H1 (cell line): ENCODE results near the gene APOC3. TPM values are rescaled to one million over a fixed set of nuclear protein-coding genes. Genes with fewer than 3 reads are reported as not detected.
A peak's percentile ranks its signal among the peaks of the same experiment; 100 is the strongest.

Experiments used
- CTCF ChIA-PET: fragments of 300-600 bp; sonication (Branson Sonifier 250); formaldehyde crosslinking; loops from one replicate; lab custom pipeline; 2021; ENCODE audit not compliant: partially characterized antibody; lab: Charles Lee
- POLR2A ChIA-PET: fragments of 300-600 bp; sonication (Branson Sonifier 250); formaldehyde crosslinking; loops from one replicate; lab custom pipeline; 2021; ENCODE audit warnings: inconsistent platforms; ENCODE audit not compliant: partially characterized antibody; lab: Charles Lee
- DNase-seq, 2 experiments: peaks; one replicate each; pipeline versions ENCODE4 v3.0.0 to v3.0.0-alpha.2; 2010 to 2022; ENCODE audit warnings: low spot score in 2 of 2, low read depth in 1 of 2, mixed read lengths in 1 of 2
- FAIRE-seq: peaks from 2 replicates; lab custom pipeline; 2011; peaks lifted over from hg19 to GRCh38; lab: Jason Lieb, UNC
- H2AFZ ChIP-seq: 2 replicates; pipeline ENCODE4 v1.8.1; 2012; ENCODE audit warnings: low read length, inconsistent platforms
- H2AK5ac ChIP-seq: 2 replicates; pipeline ENCODE4 v1.6.1; 2013; ENCODE audit warnings: low read depth, low read length
- H2BK120ac ChIP-seq: replicated peaks from 2 replicates; pipeline ENCODE3; 2013; ENCODE audit warnings: low read depth, low read length, inconsistent platforms
- H2BK12ac ChIP-seq: 2 replicates; pipeline ENCODE4 v1.6.1; 2013; ENCODE audit warnings: low read depth, low read length
- H2BK15ac ChIP-seq: 2 replicates; pipeline ENCODE4 v1.6.1; 2013; ENCODE audit warnings: low read length
- H2BK20ac ChIP-seq: 2 replicates; pipeline ENCODE4 v1.6.1; 2013; ENCODE audit warnings: low read length
- H2BK5ac ChIP-seq: 2 replicates; pipeline ENCODE4 v1.6.1; 2013; ENCODE audit warnings: low read depth, low read length
- H3K14ac ChIP-seq: 2 replicates; pipeline ENCODE4 v1.6.1; 2013; ENCODE audit warnings: inconsistent platforms; ENCODE audit not compliant: insufficient read length
- H3K18ac ChIP-seq: 2 replicates; pipeline ENCODE4 v1.6.1; 2013; ENCODE audit warnings: low read length; ENCODE audit errors: extremely low read depth
- H3K23ac ChIP-seq: 2 replicates; pipeline ENCODE4 v1.6.1; 2013; ENCODE audit warnings: inconsistent platforms; ENCODE audit not compliant: insufficient read length
- H3K23me2 ChIP-seq: 2 replicates; pipeline ENCODE4 v1.6.1; 2013; ENCODE audit warnings: low read depth, low read length
- H3K27ac ChIP-seq: 2 replicates; pipeline ENCODE4 v1.6.1; 2011; ENCODE audit warnings: low read depth, low read length, inconsistent platforms
- H3K27me3 ChIP-seq, 4 experiments: replicated peaks in 1 of 4; 1 replicate in 1 of 4; 2 replicates in 3 of 4; pipeline versions ENCODE4 v1.6.1 to v1.8.1; 2011 to 2013; ENCODE audit warnings: low read length in 3 of 4, mild to moderate bottlenecking in 3 of 4, inconsistent platforms in 2 of 4, mixed read lengths in 2 of 4, moderate library complexity in 1 of 4; ENCODE audit not compliant: control insufficient read depth in 3 of 4, insufficient read depth in 3 of 4; ENCODE audit errors: extremely low read depth in 1 of 4
- H3K36me3 ChIP-seq, 4 experiments: 2 replicates each; pipeline versions ENCODE4 v1.6.1 to v1.8.1; 2011 to 2013; ENCODE audit warnings: mild to moderate bottlenecking in 4 of 4, low read length in 3 of 4, moderate library complexity in 2 of 4, control low read depth in 1 of 4, inconsistent platforms in 1 of 4; ENCODE audit not compliant: insufficient read depth in 4 of 4, control insufficient read depth in 2 of 4
- H3K4ac ChIP-seq: replicated peaks from 2 replicates; pipeline ENCODE3; 2013; ENCODE audit warnings: low read length, low read depth, mixed read lengths, inconsistent platforms; ENCODE audit not compliant: insufficient read length
- H3K4me1 ChIP-seq, 4 experiments: replicated peaks in 1 of 4; 1 replicate in 1 of 4; 2 replicates in 3 of 4; pipeline versions ENCODE4 v1.6.1 to v1.8.1; 2011 to 2013; ENCODE audit warnings: low read length in 3 of 4, inconsistent platforms in 2 of 4, mixed read lengths in 1 of 4; ENCODE audit not compliant: insufficient read depth in 4 of 4, control insufficient read depth in 3 of 4
- H3K4me2 ChIP-seq, 2 experiments: 2 replicates each; pipeline versions ENCODE4 v1.6.1 to v1.8.1; 2011 to 2013; ENCODE audit warnings: low read depth in 2 of 2, low read length in 2 of 2, control low read depth in 1 of 2, inconsistent platforms in 1 of 2, mild to moderate bottlenecking in 1 of 2; ENCODE audit not compliant: insufficient read depth in 1 of 2
- H3K4me3 ChIP-seq, 4 experiments: fragments of 200-600, 300-600 bp in 1 of 4; sonication (generic), shearing (Covaris generic), sonication (Bioruptor Twin) in 1 of 4; 2 replicates each; pipeline versions ENCODE4 v1.5.1 to v1.8.1; 2011 to 2016; ENCODE audit warnings: low read length in 4 of 4, low read depth in 3 of 4, control low read depth in 2 of 4, inconsistent platforms in 2 of 4, mild to moderate bottlenecking in 2 of 4, mixed read lengths in 1 of 4, moderate library complexity in 1 of 4; ENCODE audit not compliant: insufficient read depth in 2 of 4; ENCODE audit errors: extremely low read depth in 1 of 4
- H3K56ac ChIP-seq: replicated peaks from 2 replicates; pipeline ENCODE3; 2013; ENCODE audit warnings: low read depth, mild to moderate bottlenecking, mixed read lengths, low read length, inconsistent platforms; ENCODE audit not compliant: insufficient read length
- H3K79me1 ChIP-seq: 2 replicates; pipeline ENCODE4 v1.6.1; 2013; ENCODE audit warnings: low read depth, low read length, control low read depth
- H3K79me2 ChIP-seq, 2 experiments: 2 replicates each; pipeline versions ENCODE4 v1.6.1 to v1.8.1; 2012 to 2013; ENCODE audit warnings: low read length in 2 of 2, mild to moderate bottlenecking in 2 of 2, inconsistent platforms in 1 of 2; ENCODE audit not compliant: insufficient read depth in 2 of 2, control insufficient read depth in 1 of 2
- H3K9ac ChIP-seq, 4 experiments: replicated peaks in 1 of 4; 1 replicate in 1 of 4; 2 replicates in 3 of 4; pipeline versions ENCODE4 v1.6.1 to v1.8.1; 2011 to 2013; ENCODE audit warnings: low read depth in 3 of 4, low read length in 3 of 4, control low read depth in 2 of 4, mild to moderate bottlenecking in 2 of 4, moderate library complexity in 2 of 4, inconsistent platforms in 1 of 4; ENCODE audit errors: extremely low read depth in 1 of 4
- H3K9me3 ChIP-seq, 2 experiments: 2 replicates each; pipeline versions ENCODE4 v1.6.1 to v1.8.1; 2012 to 2013; ENCODE audit warnings: mild to moderate bottlenecking in 2 of 2, moderate library complexity in 2 of 2, control low read depth in 1 of 2, inconsistent platforms in 1 of 2, low read depth in 1 of 2, low read length in 1 of 2, mixed read lengths in 1 of 2; ENCODE audit not compliant: insufficient read depth in 2 of 2
- H4K20me1 ChIP-seq, 2 experiments: replicated peaks in 1 of 2; 2 replicates each; pipeline versions ENCODE3 to v1.8.1; 2011 to 2013; ENCODE audit warnings: inconsistent platforms in 2 of 2, low read length in 2 of 2, mild to moderate bottlenecking in 1 of 2; ENCODE audit not compliant: insufficient read depth in 2 of 2, control insufficient read depth in 1 of 2
- H4K5ac ChIP-seq: 2 replicates; pipeline ENCODE4 v1.6.1; 2013; ENCODE audit warnings: low read length, low read depth, mixed read lengths, inconsistent platforms; ENCODE audit not compliant: insufficient read length
- H4K8ac ChIP-seq: 2 replicates; pipeline ENCODE4 v1.8.0; 2013; ENCODE audit warnings: mild to moderate bottlenecking, moderate library complexity, low read length, inconsistent platforms; ENCODE audit not compliant: insufficient read depth; ENCODE audit errors: extremely low read depth
- H4K91ac ChIP-seq: replicated peaks from 2 replicates; pipeline ENCODE3; 2013; ENCODE audit warnings: low read length, mixed read lengths, inconsistent platforms; ENCODE audit not compliant: insufficient read length
- ATF3 ChIP-seq: IDR thresholded peaks from 2 replicates; pipeline ENCODE4 v1.6.1; 2011; ENCODE audit warnings: low read depth, mild to moderate bottlenecking, low read length; ENCODE audit not compliant: insufficient read depth
- BCL11A ChIP-seq, 2 experiments: IDR thresholded peaks; one replicate each; pipeline ENCODE4 v1.6.1; 2011; ENCODE audit warnings: low read depth in 2 of 2, low read length in 2 of 2, mild to moderate bottlenecking in 2 of 2
- BRCA1 ChIP-seq: IDR thresholded peaks from 2 replicates; pipeline ENCODE4 v1.6.1; 2012; ENCODE audit warnings: low read depth, low read length, improper control_type of control experiment
- CREB1 ChIP-seq: IDR thresholded peaks from 2 replicates; pipeline ENCODE4 v1.6.1; 2012; ENCODE audit warnings: inconsistent platforms
- E2F6 ChIP-seq: IDR thresholded peaks from 2 replicates; pipeline ENCODE4 v1.6.1; 2012; ENCODE audit warnings: inconsistent platforms
- KDM1A ChIP-seq: fragments of 200-600, 300-600 bp; sonication (generic); IDR thresholded peaks from 2 replicates; pipeline ENCODE4 v1.7.1; 2016; ENCODE audit warnings: mild to moderate bottlenecking, low read length, borderline replicate concordance
- NRF1 ChIP-seq: IDR thresholded peaks from 2 replicates; pipeline ENCODE4 v1.6.1; 2011; ENCODE audit warnings: mild to moderate bottlenecking, low read depth, low read length, improper control_type of control experiment
- RAD21 ChIP-seq, 2 experiments: IDR thresholded peaks in 1 of 2; conservative IDR thresholded peaks in 1 of 2; 2 replicates each; pipeline ENCODE4 v1.6.1; 2011; ENCODE audit warnings: low read depth in 2 of 2, low read length in 2 of 2, improper control_type of control experiment in 1 of 2, inconsistent platforms in 1 of 2, mild to moderate bottlenecking in 1 of 2, moderate library complexity in 1 of 2
- SP2 ChIP-seq: IDR thresholded peaks from 2 replicates; pipeline ENCODE4 v1.6.1; 2012; ENCODE audit warnings: mild to moderate bottlenecking, low read length, inconsistent platforms
- SP4 ChIP-seq: IDR thresholded peaks from 2 replicates; pipeline ENCODE4 v1.6.1; 2012; ENCODE audit warnings: low read length, inconsistent platforms
- WGBS, 2 experiments: shearing (Covaris generic) in 1 of 2; methylation state at CpG; one replicate each; pipeline versions ENCODE4 v1.1.6 to v1.1.7; 2013 to 2015; ENCODE audit warnings: low lambda C conversion rate in 2 of 2, mixed read lengths in 2 of 2, inconsistent platforms in 1 of 2, low coverage in 1 of 2, missing lambda C conversion rate in 1 of 2; ENCODE audit not compliant: insufficient replicate concordance in 2 of 2, insufficient coverage in 1 of 2, insufficient read length in 1 of 2; ENCODE audit errors: extremely low coverage in 1 of 2, missing lambda C conversion rate in 1 of 2; 5-methylcytosine and 5-hydroxymethylcytosine counted together
- polyA plus RNA-seq, 7 experiments: library from polyadenylated mRNA; depleted of rRNA in 3 of 7; stranded (reverse) in 5 of 7; unstranded in 2 of 7; fragments of >200 nt in 5 of 7; fragments of 200-250 nt in 2 of 7; gene quantifications; 1 replicate in 5 of 7; 2 replicates in 1 of 7; 4 replicates in 1 of 7; pipeline versions ENCODE4 v1.2.1 to v1.2.3, GENCODE V29; 2011 to 2013; ENCODE audit warnings: missing spikeins in 2 of 7, mixed read lengths in 2 of 7
- total RNA-seq: library from RNA; stranded (reverse); fragmentation: NEBNext Ultra II Directional; extraction: Animal tissue kit (Norgen Biotek cat#: 25700); gene quantifications from 2 replicates; pipeline ENCODE4 v1.2.1, GENCODE V29; 2021
- TF ChIP-seq, protein P1 (sequence below): IDR thresholded peaks from 2 replicates; pipeline ENCODE4 v1.6.1; 2012; ENCODE audit warnings: low read length, inconsistent platforms

APOC3 gene
- total and polyA plus RNA-seq, 2 of the 8 experiments (the other 6 are each of a cell fraction or from before 2014, with no cell fraction given), result not detected

- H3K36me3 ChIP-seq, result no peaks in the 10 kb centered on the region; a peak in 1 of 8 replicates
- no peak overlapping the region for H3K14ac ChIP-seq
- H3K4me2 ChIP-seq, result peak overlapping the region in 1 of 2 experiments; percentile 80; a peak in 1 of 4 replicates
- no peak overlapping the region for H2BK20ac ChIP-seq
- DNase-seq (no peak), FAIRE-seq (no peak)
- no peak overlapping the region for H3K18ac ChIP-seq
- H4K20me1 ChIP-seq, result no peaks in the 10 kb centered on the region
- H3K56ac ChIP-seq, result no peak overlapping the region
- peaks cover 0 to 24% (median 4%) of the 10 kb centered on the region in 4 experiments; a peak in 6 of 7 replicates for H3K4me1 ChIP-seq
- H4K91ac ChIP-seq, result no peak overlapping the region
- H3K23ac ChIP-seq, result no peak overlapping the region
- no peak overlapping the region for H2BK15ac ChIP-seq
- no peak overlapping the region for H3K4me3 ChIP-seq
- no peaks in the 10 kb centered on the region for H3K79me2 ChIP-seq
- no peak overlapping the region for H3K9ac ChIP-seq
- H3K27me3 ChIP-seq, result peaks cover 0 to 7% (median 5%) of the 10 kb centered on the region in 4 experiments; a peak in 3 of 7 replicates
- no peak overlapping the region for H2AFZ ChIP-seq
- no peak overlapping the region for H3K27ac ChIP-seq
- peaks cover 3% of the 10 kb centered on the region; the same call in 1 of the 2 replicates for H3K23me2 ChIP-seq
- ChIA-PET CTCF (interaction anchor here (0.7 to 12.2 kb wide), 26 partner anchors 10 to 390 kb away, joined by 3 to 237 read pairs (median 5); partner anchors contain the start of genes APOA4, APOA5 and ZPR1), POLR2A (interaction anchor here (0.9 to 2.4 kb wide), 5 partner anchors 9 to 308 kb away, joined by 3 to 14 read pairs (median 6); partner anchors contain the start of genes APOA5, PAFAH1B2 and ZPR1)
- H2BK120ac ChIP-seq, result no peak overlapping the region
- no peak overlapping the region for H3K4ac ChIP-seq
- H4K8ac ChIP-seq, result no peak overlapping the region
- no peaks in the 10 kb centered on the region for H3K79me1 ChIP-seq
- 88% methylated on average over 7 of the region's 7 CpGs; no CpG with 5 or more reads in 1 of the 2 experiments for WGBS, 2 experiments
- no peak overlapping the region for H2BK5ac ChIP-seq
- no peaks in the 10 kb centered on the region; a peak in 1 of 4 replicates for H3K9me3 ChIP-seq
- no peak overlapping the region for H2AK5ac ChIP-seq
- H2BK12ac ChIP-seq, result peak overlapping the region; percentile 53; the same call in 1 of the 2 replicates
- H4K5ac ChIP-seq, result no peak overlapping the region
- TF ChIP-seq SP2 (no peak), BRCA1 (no peak), NRF1 (no peak), BCL11A (IDR thresholded peaks at IDR 0.05; ENCODE audit: low read depth in 2 of 2, low read length in 2 of 2) (no peak), SP4 (no peak), E2F6 (no peak), ATF3 (no peak), CREB1 (no peak), KDM1A (no peak), RAD21 (IDR thresholded peaks at IDR 0.05 in 1 of 2, conservative IDR thresholded peaks at IDR 0.05 in 1 of 2; ENCODE audit: low read depth in 2 of 2, low read length in 2 of 2) (no peak)
- TF ChIP-seq, protein P1, sequence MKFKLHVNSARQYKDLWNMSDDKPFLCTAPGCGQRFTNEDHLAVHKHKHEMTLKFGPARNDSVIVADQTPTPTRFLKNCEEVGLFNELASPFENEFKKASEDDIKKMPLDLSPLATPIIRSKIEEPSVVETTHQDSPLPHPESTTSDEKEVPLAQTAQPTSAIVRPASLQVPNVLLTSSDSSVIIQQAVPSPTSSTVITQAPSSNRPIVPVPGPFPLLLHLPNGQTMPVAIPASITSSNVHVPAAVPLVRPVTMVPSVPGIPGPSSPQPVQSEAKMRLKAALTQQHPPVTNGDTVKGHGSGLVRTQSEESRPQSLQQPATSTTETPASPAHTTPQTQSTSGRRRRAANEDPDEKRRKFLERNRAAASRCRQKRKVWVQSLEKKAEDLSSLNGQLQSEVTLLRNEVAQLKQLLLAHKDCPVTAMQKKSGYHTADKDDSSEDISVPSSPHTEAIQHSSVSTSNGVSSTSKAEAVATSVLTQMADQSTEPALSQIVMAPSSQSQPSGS, result no peak
These were observed 6.9 kb downstream of the APOC3 start for GRCh38 chr11:116836632-116836991.
